Astrocyte of the cerebellum (primary cell): ENCODE data around the gene TTLL10.

ENCODE experiments used
- DNase-seq: peaks from one replicate; pipeline ENCODE4 v3.0.0-alpha.2; 2011; ENCODE audit warnings: low read depth
- H3K4me3 ChIP-seq: 2 replicates; pipeline ENCODE4 v1.5.1; 2011; ENCODE audit warnings: mild to moderate bottlenecking, low read depth, low read length, moderate library complexity
- in situ Hi-C: cut with HindIII; loops from 2 replicates; pipeline ENCODE4 v1.10.0; 2017; ENCODE audit warnings: low sequenced_read_pairs
- TF ChIP-seq, protein P1 (sequence below): IDR thresholded peaks from 2 replicates; pipeline ENCODE4 v1.5.1; 2012; ENCODE audit warnings: low read length, low read depth, moderate library complexity, mild to moderate bottlenecking; ENCODE audit errors: missing control alignments

Gene TTLL10

DNA sequence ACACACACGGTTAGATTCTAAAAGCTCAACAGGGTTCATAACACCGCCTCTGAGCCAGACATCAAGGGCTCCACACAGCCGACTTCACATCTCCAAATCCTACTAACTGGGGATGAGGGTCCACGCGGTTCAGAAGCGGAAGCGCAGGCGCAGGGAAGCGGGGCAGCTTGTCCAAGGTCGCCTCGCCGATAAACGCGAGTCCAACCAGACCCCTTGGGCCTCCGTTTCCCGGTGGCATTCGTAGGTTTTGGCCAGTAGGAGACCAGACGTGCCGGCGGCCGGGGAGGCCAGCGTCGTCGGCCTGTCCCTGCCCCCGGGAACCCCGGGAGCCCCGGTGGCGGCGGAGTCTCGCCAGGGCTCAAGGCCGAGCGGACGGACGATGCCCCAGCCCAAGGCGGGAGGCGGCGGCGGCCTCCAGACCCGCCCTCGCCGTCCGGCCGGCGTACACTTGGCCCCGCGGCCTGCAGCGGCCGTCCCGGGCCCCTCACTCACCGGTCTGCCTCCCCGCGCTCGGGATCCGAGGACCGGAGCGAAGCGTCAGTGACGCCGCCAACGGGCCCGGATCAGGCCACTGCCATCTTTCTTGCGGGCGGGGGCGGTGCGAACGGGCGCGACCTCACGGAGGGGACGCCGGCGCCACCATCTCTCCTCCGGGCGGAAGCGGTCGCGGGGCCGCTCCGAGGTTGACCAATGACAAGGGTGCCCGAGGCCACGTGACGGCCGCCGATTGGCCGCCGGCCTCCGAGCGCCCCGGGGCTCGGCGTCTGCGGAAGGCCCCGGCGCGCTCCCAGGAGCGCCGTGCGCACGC lies 57.9 kb downstream of the TTLL10 start, which contains the start of gene SDF4:
TSS of gene SDF4 (minus strand) at position 602 of the 808 bp plus-strand sequence. CDS start 3,229 bp downstream, outside the sequence.
- DNase-seq: peak; percentile 90
- in situ Hi-C loops: no loop called here
- H3K4me3 ChIP-seq: peak within 1 kb of the TSS; percentile 86
- TF ChIP-seq, protein P1, sequence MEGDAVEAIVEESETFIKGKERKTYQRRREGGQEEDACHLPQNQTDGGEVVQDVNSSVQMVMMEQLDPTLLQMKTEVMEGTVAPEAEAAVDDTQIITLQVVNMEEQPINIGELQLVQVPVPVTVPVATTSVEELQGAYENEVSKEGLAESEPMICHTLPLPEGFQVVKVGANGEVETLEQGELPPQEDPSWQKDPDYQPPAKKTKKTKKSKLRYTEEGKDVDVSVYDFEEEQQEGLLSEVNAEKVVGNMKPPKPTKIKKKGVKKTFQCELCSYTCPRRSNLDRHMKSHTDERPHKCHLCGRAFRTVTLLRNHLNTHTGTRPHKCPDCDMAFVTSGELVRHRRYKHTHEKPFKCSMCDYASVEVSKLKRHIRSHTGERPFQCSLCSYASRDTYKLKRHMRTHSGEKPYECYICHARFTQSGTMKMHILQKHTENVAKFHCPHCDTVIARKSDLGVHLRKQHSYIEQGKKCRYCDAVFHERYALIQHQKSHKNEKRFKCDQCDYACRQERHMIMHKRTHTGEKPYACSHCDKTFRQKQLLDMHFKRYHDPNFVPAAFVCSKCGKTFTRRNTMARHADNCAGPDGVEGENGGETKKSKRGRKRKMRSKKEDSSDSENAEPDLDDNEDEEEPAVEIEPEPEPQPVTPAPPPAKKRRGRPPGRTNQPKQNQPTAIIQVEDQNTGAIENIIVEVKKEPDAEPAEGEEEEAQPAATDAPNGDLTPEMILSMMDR: no peak

DNA sequence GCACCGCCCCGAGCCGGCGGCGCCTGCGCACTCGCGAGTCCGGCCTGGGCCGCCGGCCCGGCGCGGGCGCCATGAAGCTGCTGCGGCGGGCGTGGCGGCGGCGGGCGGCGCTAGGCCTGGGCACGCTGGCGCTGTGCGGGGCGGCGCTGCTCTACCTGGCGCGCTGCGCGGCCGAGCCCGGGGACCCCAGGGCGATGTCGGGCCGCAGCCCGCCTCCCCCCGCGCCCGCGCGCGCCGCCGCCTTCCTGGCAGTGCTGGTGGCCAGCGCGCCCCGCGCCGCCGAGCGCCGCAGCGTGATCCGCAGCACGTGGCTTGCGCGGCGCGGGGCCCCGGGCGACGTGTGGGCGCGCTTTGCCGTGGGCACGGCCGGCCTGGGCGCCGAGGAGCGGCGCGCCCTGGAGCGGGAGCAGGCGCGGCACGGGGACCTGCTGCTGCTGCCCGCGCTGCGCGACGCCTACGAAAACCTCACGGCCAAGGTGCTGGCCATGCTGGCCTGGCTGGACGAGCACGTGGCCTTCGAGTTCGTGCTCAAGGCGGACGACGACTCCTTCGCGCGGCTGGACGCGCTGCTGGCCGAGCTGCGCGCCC lies 58.6 kb downstream of the TTLL10 start, which contains the start of gene B3GALT6:
TSS of gene B3GALT6 (plus strand) at position 30 of the 588 bp plus-strand sequence. CDS start at position 72, 42 bp downstream.
- TF ChIP-seq, protein P1: no peak
- in situ Hi-C loops: no loop called here
- peak within 1 kb of the TSS; percentile 86 for H3K4me3 ChIP-seq
- no peak for DNase-seq

DNA sequence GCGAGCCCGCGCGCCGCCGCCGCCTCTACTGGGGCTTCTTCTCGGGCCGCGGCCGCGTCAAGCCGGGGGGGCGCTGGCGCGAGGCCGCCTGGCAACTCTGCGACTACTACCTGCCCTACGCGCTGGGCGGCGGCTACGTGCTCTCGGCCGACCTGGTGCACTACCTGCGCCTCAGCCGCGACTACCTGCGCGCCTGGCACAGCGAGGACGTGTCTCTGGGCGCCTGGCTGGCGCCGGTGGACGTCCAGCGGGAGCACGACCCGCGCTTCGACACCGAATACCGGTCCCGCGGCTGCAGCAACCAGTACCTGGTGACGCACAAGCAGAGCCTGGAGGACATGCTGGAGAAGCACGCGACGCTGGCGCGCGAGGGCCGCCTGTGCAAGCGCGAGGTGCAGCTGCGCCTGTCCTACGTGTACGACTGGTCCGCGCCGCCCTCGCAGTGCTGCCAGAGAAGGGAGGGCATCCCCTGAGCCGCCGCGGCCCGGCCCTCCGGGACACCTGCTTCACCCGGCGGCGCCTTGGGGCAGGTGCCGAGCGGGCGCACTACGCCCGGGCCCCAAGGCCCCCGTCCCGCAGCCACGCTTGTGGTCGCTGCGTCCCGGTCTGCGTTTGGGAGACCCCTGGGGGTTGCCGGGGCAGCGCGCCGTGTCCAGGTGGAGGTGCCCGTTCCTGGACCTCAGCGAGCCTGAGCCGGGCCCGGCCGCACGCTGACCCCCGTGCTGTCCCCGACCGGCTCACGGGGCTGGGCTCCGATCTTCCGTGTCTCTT lies 59.3 kb downstream of the TTLL10 start:
- TF ChIP-seq, protein P1: no peak
- in situ Hi-C loops: no loop called here
- DNase-seq: no peak
- no peak overlapping the region for H3K4me3 ChIP-seq

DNA sequence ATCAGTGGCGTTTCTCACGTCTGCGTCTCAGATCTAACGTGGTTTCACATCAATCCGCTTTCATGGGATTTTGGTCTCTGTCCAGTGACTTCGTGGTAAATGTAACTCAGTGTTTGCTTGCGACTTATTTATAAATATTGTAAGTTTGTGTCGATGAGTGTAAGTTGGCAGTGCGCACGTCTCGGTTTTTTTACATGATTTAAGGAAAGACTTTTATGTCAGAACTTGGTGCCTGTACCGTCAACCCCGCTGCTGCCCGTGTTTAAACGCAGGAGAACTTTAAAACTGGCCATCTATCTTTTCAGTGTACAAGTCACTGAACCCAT lies 59.9 kb downstream of the TTLL10 start:
- H3K4me3 ChIP-seq: no peak overlapping the region
- TF ChIP-seq, protein P1: no peak
- in situ Hi-C loops: no loop called here
- no peak for DNase-seq

DNA sequence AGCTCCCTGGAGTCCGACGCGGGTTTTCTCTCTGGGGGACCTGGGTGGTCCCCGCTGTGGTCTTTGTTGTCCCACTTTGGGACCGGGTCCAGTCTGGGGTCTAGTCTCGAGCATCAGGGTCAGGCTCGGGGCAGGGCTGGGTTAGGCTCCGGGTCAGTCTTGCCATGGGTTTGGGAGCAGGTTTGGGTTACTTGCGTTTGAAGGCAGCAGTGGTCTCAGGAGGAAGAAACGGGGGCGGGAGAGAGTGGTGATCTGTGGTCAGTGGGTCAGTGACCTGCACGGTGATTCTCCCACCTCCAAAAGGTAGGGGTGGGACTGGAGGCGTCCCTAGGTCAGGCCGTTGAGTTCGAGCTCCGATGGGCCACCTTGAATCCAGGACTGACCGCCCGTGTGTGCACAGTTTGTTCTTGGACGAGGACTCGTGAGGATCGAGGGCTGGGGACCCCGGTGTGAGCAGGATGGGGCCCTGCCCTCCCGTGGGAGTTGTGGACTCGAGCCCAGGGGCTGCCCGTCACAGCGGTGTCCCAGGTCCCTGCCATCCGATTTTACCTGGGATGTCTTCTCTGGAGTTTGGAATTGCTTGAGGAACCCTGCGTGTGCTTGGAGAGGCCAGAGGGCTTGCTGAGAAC lies 60.6 kb downstream of the TTLL10 start:
- in situ Hi-C loops: no loop called here
- TF ChIP-seq, protein P1: no peak
- H3K4me3 ChIP-seq: no peak overlapping the region
- no peak for DNase-seq
